Epithelial cell of alveolus of lung (primary cell): ENCODE results near the gene ALK. TPM values are rescaled to one million over a fixed set of nuclear protein-coding genes. Genes with fewer than 3 reads are reported as not detected.

Source experiments
- total RNA-seq: library from RNA; depleted of rRNA; stranded (reverse); fragments of >200 nt; gene quantifications from 2 replicates; pipeline ENCODE4 v1.2.1, GENCODE V29; 2015

The ALK gene
- not detected in 2 replicates for total RNA-seq

DNA sequence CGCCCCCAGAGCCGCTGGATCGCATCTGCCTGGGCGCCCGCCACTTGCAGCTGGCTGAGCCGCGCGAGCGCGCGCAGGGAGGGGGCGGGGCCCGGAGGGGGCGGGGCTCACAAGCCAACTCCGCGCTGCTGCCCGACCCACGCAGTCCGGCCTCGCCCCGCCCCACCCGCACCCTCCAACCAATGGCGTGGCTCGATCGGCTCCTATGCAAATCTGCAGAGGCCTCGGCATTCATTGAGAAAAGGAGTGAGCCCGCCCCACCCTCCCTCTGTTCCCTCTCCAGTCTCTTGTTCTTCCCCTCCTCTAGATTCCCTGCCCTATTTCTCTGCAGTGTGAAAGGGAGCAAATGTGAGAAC is at the start of gene ALK:
ALK (minus strand) TSS at position 27 of the 356 bp plus-strand sequence. CDS start 927 bp downstream, outside the sequence.

Other genes starting within 250 kb of the ALK start
- 53.9 and 55.5 TPM in 2 replicates for gene YPEL5, start 225.4 kb upstream of the ALK start, total RNA-seq